Measurements from ENCODE around the gene RTEL1. TPM values are rescaled to one million over a fixed set of nuclear protein-coding genes. Genes with fewer than 3 reads are reported as not detected.

Gene RTEL1
- total RNA-seq, 1 experiment from 2014 or later, result 33.4 TPM

- Histone ChIP-seq H2BK5ac (ENCODE audit: insufficient read length, low read length) (no peak overlapping the region), H2AK5ac (ENCODE audit: insufficient read length, low read length) (no peak overlapping the region), H3K9me3 (ENCODE audit: control insufficient read depth, low read depth, low read length) (no peaks in the 10 kb centered on the region), H3K79me1 (ENCODE audit: insufficient read depth, low read depth, low read length, poor library complexity, severe bottlenecking) (peaks cover 4% of the 10 kb centered on the region), H3K23ac (ENCODE audit: insufficient read length, low read depth, low read length) (no peak overlapping the region), H4K5ac (ENCODE audit: insufficient read length, low read depth, low read length) (no peak overlapping the region), H4K8ac (replicated peaks; ENCODE audit: insufficient read length, low read depth, low read length) (no peak overlapping the region), H3K18ac (ENCODE audit: insufficient read length, low read depth, low read length) (no peak overlapping the region), H4K20me1 (ENCODE audit: control insufficient read depth, insufficient read depth, insufficient read length) (no peaks in the 10 kb centered on the region), H3K27ac (ENCODE audit: insufficient read length, low read depth, low read length) (no peak overlapping the region), H3K23me2 (ENCODE audit: insufficient read length, low read depth, low read length, poor library complexity, severe bottlenecking) (peaks cover 12% of the 10 kb centered on the region), H3K9ac (ENCODE audit: extremely low read depth, insufficient read length, low read length) (no peak overlapping the region), H2BK120ac (ENCODE audit: low read depth, low read length, poor library complexity, severe bottlenecking) (no peak overlapping the region), H3T11ph (ENCODE audit: low read length) (no peak overlapping the region), H4K91ac (ENCODE audit: insufficient read length, low read depth, low read length) (no peak overlapping the region), H3K14ac (ENCODE audit: insufficient read depth, low read length) (no peak overlapping the region), H3K27me3 (ENCODE audit: insufficient read depth, low read length) (no peaks in the 10 kb centered on the region), H3K4me1 (ENCODE audit: insufficient read depth, low read length) (no peaks in the 10 kb centered on the region), H3K79me2 (ENCODE audit: insufficient read depth, low read length) (peaks cover 7% of the 10 kb centered on the region; the same call in 1 of the 2 replicates), H3K56ac (ENCODE audit: insufficient read length, low read depth, low read length) (no peak overlapping the region), H2BK12ac (ENCODE audit: insufficient read length, low read depth, low read length) (no peak overlapping the region), H2AFZ (ENCODE audit: low read length) (no peak overlapping the region), H2BK20ac (ENCODE audit: low read depth, low read length, poor library complexity, severe bottlenecking) (no peak overlapping the region), H3K4me2 (ENCODE audit: insufficient read depth, insufficient read length, low read length) (no peak overlapping the region), H3K4ac (ENCODE audit: low read depth, low read length) (no peak overlapping the region), H2BK15ac (ENCODE audit: low read depth, low read length) (no peak overlapping the region)
- peaks cover 25 to 38% (median 37%) of the 10 kb centered on the region in 3 experiments for H3K36me3 Mint-ChIP-seq (ENCODE audit: insufficient read depth in 1 of 3, low read depth in 3 of 3)
- TF ChIP-seq CTCF (conservative IDR thresholded peaks at IDR 0.05), result no peak
- H3K4me3 Mint-ChIP-seq, result no peak overlapping the region
- H3K4me1 Mint-ChIP-seq, result peaks cover 8 to 16% of the 10 kb centered on the region in 2 experiments
- no peak for DNase-seq
- no peak overlapping the region for H3K27ac Mint-ChIP-seq
- WGBS (ENCODE audit: extremely low coverage, insufficient read length, low lambda C conversion rate), result no CpG with 5 or more reads among the region's 6 CpGs
- no peaks in the 10 kb centered on the region for H3K9me3 Mint-ChIP-seq
- H3K27me3 Mint-ChIP-seq (ENCODE audit: low read depth), result no peaks in the 10 kb centered on the region
Measured at GRCh38 chr20:63704749-63705117, 46.6 kb downstream of the RTEL1 start.
